HG03457 (cell line): ENCODE data around the gene DTNBP1.

ENCODE experiments used
- ATAC-seq: cut with Tn5 transposase; IDR thresholded peaks from one replicate; pipeline ENCODE4 v1.9.1; 2021; ENCODE audit warnings: moderate number of reproducible peaks; ENCODE audit not compliant: unreplicated experiment

The DTNBP1 gene

GRCh38 chr6:15489261-15489962, 173.4 kb downstream of the DTNBP1 start:
- no peak for ATAC-seq

- ATAC-seq: no peak
Observed at GRCh38 chr6:15487262-15487661, 175.6 kb downstream of the DTNBP1 start.

GRCh38 chr6:15485936-15486335, 176.9 kb downstream of the DTNBP1 start:
- no peak for ATAC-seq

GRCh38 chr6:15484821-15485220, 178.0 kb downstream of the DTNBP1 start:
- ATAC-seq: no peak

DNA sequence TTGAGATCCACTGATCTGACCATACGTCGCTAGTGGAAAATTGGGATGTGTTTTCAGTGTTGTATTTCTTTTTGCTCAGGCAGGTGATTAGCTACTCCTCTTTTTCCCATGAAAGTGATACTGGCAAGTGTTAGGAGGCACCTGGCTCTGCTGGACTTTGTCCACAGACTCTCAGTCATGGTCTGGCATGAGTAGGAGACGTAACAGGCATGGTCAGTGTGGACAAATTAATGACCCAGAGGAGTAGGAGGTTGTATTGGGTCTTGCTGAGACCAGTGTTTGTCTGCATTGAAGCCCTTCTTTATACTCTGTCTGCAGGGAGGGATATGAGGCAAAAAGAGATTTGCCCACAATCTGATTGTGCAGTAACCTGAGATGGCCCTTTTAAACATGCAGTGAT, 178.7 kb downstream of the DTNBP1 start:
- ATAC-seq: no peak

GRCh38 chr6:15483060-15483459, 179.8 kb downstream of the DTNBP1 start:
- no peak for ATAC-seq

DNA sequence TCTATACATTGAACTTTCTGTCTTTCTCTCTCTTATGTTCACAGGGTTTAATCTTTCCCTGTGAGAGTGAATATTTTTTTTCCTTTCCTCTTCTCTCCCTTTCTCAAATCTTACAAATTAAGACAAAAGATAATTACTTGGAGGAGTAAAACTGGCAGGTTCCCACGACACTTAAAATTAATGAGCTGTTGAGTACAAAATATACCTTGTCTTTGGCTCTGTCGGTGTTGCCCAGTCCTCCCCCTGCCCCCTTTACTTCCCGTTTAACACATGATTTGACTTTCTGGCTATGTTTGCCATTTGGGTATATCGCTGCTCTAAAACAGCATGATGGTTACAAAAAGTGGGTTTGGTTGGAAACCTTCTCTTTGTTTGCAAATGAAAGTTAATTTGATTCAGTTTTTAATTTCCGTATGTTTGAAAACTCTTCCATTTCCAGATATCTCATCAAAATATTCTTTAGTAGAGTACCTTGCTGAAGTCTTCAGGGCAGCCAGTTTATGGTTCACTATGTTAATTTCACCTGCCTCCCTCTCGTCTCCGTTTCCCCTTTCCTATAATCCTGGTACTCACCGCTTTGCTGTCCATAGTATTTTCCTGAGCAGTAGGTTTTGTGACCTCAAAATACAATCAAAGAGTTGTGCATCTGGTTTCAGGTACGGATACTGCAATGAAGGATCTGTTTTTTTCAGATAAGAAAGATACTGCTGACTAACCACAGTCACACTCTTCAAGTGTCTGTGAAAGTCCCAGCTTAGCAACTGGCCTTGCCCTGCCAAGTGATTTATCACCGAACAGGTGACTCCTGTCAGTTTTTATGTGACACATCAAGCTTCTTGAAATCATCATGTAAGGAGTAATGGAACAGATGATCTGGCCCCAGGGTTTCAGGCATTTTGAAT, 181.2 kb downstream of the DTNBP1 start:
- no peak for ATAC-seq

DNA sequence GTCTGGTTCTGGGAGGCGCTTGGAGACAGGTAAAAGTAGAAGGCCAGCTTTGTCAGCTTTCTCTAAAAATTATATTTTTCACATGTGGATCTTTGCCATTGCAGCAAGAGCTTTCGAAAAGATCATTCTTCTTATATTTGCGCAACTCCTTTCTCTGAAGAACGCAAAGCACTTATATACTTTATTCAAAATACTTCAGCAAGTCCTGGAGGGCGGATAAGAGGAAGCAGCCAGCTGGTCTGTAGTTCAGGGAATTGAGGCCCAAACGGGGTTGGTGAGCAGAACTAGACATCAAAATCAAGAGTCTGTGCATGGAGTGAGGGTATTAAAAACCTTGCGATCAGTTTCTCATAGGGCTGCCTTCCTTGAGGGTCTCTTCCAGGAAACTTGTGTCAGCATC, 182.3 kb downstream of the DTNBP1 start:
- no peak for ATAC-seq

DNA sequence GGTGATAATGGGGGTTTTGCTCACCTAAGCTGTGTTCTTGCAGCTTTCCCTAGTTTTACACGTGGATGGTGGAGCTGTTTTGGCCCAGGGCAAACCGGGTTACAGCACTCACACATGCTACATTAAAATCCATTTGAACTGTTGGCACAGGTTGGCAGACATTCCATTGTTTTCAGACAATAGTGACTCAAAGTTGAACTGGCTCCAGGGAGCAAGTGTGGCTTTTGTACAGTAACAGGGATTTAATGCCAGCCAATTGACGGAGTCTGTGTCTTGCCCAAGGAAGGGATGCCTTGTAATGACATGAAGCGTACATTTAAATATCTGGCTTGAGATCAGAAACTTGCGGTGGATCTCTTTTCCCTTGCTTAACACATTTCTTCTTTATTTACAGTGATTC, 183.1 kb downstream of the DTNBP1 start:
- no peak for ATAC-seq

- no peak for ATAC-seq
Observed at GRCh38 chr6:15477746-15478145, 185.1 kb downstream of the DTNBP1 start.

GRCh38 chr6:15476631-15477380, 186.0 kb downstream of the DTNBP1 start:
- no peak for ATAC-seq

GRCh38 chr6:15475872-15476271, 187.0 kb downstream of the DTNBP1 start:
- no peak for ATAC-seq

DNA sequence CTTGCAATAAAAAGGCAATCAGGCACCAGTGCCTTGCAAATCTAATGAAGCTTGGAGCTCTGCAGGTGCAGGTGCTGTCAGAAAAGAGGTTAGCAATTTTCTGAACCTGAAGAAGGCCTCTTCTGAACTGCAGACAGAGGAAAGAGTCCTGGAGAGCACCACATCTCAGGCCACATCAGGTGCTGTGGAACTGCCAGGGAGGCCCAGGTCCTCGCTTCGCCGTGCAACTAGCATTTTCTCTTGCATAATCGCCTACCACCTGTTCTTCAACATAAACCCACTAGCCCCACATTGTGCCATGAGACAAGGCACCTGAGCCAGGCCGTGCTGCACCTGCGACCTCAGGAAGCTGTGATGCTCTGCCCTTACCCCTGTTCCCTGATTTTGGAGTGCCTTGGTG, 187.6 kb downstream of the DTNBP1 start:
- ATAC-seq: no peak

GRCh38 chr6:15474196-15474595, 188.6 kb downstream of the DTNBP1 start:
- ATAC-seq: no peak

GRCh38 chr6:15473741-15474161, 189.1 kb downstream of the DTNBP1 start:
- no peak for ATAC-seq

GRCh38 chr6:15473174-15473573, 189.7 kb downstream of the DTNBP1 start:
- ATAC-seq: no peak
